Fibroblast of gingiva (primary cell): ENCODE data around the gene ETV4.
A peak's percentile ranks its signal among the peaks of the same experiment; 100 is the strongest.

Source experiments
- DNase-seq: peaks from one replicate; pipeline ENCODE4 v3.0.0-alpha.2; 2011; ENCODE audit warnings: low read depth

Gene ETV4

GRCh38 chr17:43546319-43547188 is at the start of gene ETV4:
Gene ETV4, minus strand, starts transcription at chr17:43546340. Its CDS starts 723 bp downstream, at chr17:43545617.
- DNase-seq = peak; percentile 90

- no peak for DNase-seq
Observed at GRCh38 chr17:43595466-43595865, 49.3 kb upstream of the ETV4 start.

- DNase-seq = peak; percentile 66
Observed at GRCh38 chr17:43591779-43592562, 45.8 kb upstream of the ETV4 start.

- DNase-seq = no peak
Observed at GRCh38 chr17:43591001-43591400, 44.9 kb upstream of the ETV4 start.

- no peak for DNase-seq
Observed at GRCh38 chr17:43588664-43589435, 42.7 kb upstream of the ETV4 start.

- no peak for DNase-seq
Observed at GRCh38 chr17:43588121-43588520, 42.0 kb upstream of the ETV4 start.

GRCh38 chr17:43587647-43588046 is 41.5 kb upstream of the ETV4 start:
- DNase-seq = no peak

- DNase-seq = no peak
Observed at GRCh38 chr17:43584666-43585102, 38.5 kb upstream of the ETV4 start.

- no peak for DNase-seq
Observed at GRCh38 chr17:43583332-43583731, 37.2 kb upstream of the ETV4 start.

GRCh38 chr17:43581613-43582012 is 35.5 kb upstream of the ETV4 start:
- DNase-seq = no peak

GRCh38 chr17:43581130-43581529 is 35.0 kb upstream of the ETV4 start:
- DNase-seq = no peak

- DNase-seq = peak; percentile 27
Observed at GRCh38 chr17:43579566-43580140, 33.5 kb upstream of the ETV4 start.

- DNase-seq = peak; percentile 78
Observed at GRCh38 chr17:43578699-43579565, 32.8 kb upstream of the ETV4 start.

GRCh38 chr17:43578404-43578698 is 32.2 kb upstream of the ETV4 start:
- DNase-seq = no peak

GRCh38 chr17:43577664-43578403 is 31.7 kb upstream of the ETV4 start:
- DNase-seq = no peak

GRCh38 chr17:43576563-43577229 is 30.6 kb upstream of the ETV4 start:
- peak; percentile 32 for DNase-seq

- no peak for DNase-seq
Observed at GRCh38 chr17:43574896-43575525, 28.9 kb upstream of the ETV4 start.

GRCh38 chr17:43574348-43574747 is 28.2 kb upstream of the ETV4 start:
- DNase-seq = no peak

- DNase-seq = no peak
Observed at GRCh38 chr17:43573579-43574321, 27.6 kb upstream of the ETV4 start.
